Effector memory CD8-positive, alpha-beta T cell (primary cell): ENCODE data around the gene PCCA.

Experiments used
- ATAC-seq: fragments of 150-1000 bp; cut with Tn5 transposase; replicated peaks from 2 replicates; pipeline ENCODE4 v1.10.0; 2021; ENCODE audit warnings: mild to moderate bottlenecking, moderate library complexity
- DNase-seq, 3 experiments: peaks; one replicate each; pipeline ENCODE4 v3.0.0; 2021
- H3K27ac Mint-ChIP-seq, 2 donors: one replicate each; pipeline ENCODE4 v1.8.0; 2022; ENCODE audit warnings: mild to moderate bottlenecking in 2 of 2, mixed read lengths in 2 of 2, moderate library complexity in 2 of 2
- H3K27me3 Mint-ChIP-seq, 2 donors: one replicate each; pipeline ENCODE4 v1.8.0; 2022; ENCODE audit warnings: mixed read lengths in 2 of 2
- H3K36me3 Mint-ChIP-seq: one replicate; pipeline ENCODE4 v1.8.0; 2022; ENCODE audit warnings: mild to moderate bottlenecking, moderate library complexity, mixed read lengths; ENCODE audit not compliant: insufficient read depth
- H3K4me1 Mint-ChIP-seq, 2 donors: one replicate each; pipeline ENCODE4 v1.8.0; 2022; ENCODE audit warnings: low read depth in 2 of 2, mixed read lengths in 2 of 2
- H3K4me3 Mint-ChIP-seq, 2 donors: one replicate each; pipeline ENCODE4 v1.8.0; 2022; ENCODE audit warnings: mild to moderate bottlenecking in 2 of 2, mixed read lengths in 2 of 2, moderate library complexity in 2 of 2
- H3K9me3 Mint-ChIP-seq, 2 donors: one replicate each; pipeline ENCODE4 v1.8.0; 2022; ENCODE audit warnings: mixed read lengths in 2 of 2

PCCA gene

GRCh38 chr13:100440751-100441425 lies 352.0 kb downstream of the PCCA start:
- H3K4me1 Mint-ChIP-seq = peaks cover 0 to 3% of the 10 kb centered on the region in 2 donors
- no peak overlapping the region for H3K27ac Mint-ChIP-seq
- DNase-seq (no peak), ATAC-seq (no peak)
- H3K4me3 Mint-ChIP-seq = no peak overlapping the region
- H3K36me3 Mint-ChIP-seq = no peaks in the 10 kb centered on the region
- H3K9me3 Mint-ChIP-seq = no peaks in the 10 kb centered on the region
- no peaks in the 10 kb centered on the region for H3K27me3 Mint-ChIP-seq

- H3K36me3 Mint-ChIP-seq = no peaks in the 10 kb centered on the region
- no peak overlapping the region for H3K4me3 Mint-ChIP-seq
- H3K9me3 Mint-ChIP-seq = no peaks in the 10 kb centered on the region
- DNase-seq (no peak), ATAC-seq (no peak)
- H3K27ac Mint-ChIP-seq = no peak overlapping the region
- H3K4me1 Mint-ChIP-seq = peaks cover 0 to 3% of the 10 kb centered on the region in 2 donors
- no peaks in the 10 kb centered on the region for H3K27me3 Mint-ChIP-seq
Observed at GRCh38 chr13:100442095-100442832, 353.4 kb downstream of the PCCA start.

- no peaks in the 10 kb centered on the region for H3K9me3 Mint-ChIP-seq
- DNase-seq = no peak
- H3K4me1 Mint-ChIP-seq = peaks cover 0 to 3% of the 10 kb centered on the region in 2 donors
- no peak for ATAC-seq
- no peak overlapping the region for H3K4me3 Mint-ChIP-seq
- no peaks in the 10 kb centered on the region for H3K36me3 Mint-ChIP-seq
- H3K27me3 Mint-ChIP-seq = no peaks in the 10 kb centered on the region
- H3K27ac Mint-ChIP-seq = no peak overlapping the region
Observed at GRCh38 chr13:100443278-100443997, 354.5 kb downstream of the PCCA start.

GRCh38 chr13:100443998-100444328 lies 355.1 kb downstream of the PCCA start:
- Mint-ChIP-seq H3K27me3 (no peaks in the 10 kb centered on the region), H3K4me1 (peaks cover 0 to 3% of the 10 kb centered on the region in 2 donors), H3K9me3 (no peaks in the 10 kb centered on the region), H3K36me3 (no peaks in the 10 kb centered on the region), H3K27ac (no peak overlapping the region), H3K4me3 (no peak overlapping the region)
- ATAC-seq (no peak), DNase-seq (no peak)

- DNase-seq (no peak), ATAC-seq (no peak)
- H3K27me3 Mint-ChIP-seq = no peaks in the 10 kb centered on the region
- no peak overlapping the region for H3K4me3 Mint-ChIP-seq
- no peak overlapping the region for H3K27ac Mint-ChIP-seq
- no peaks in the 10 kb centered on the region for H3K9me3 Mint-ChIP-seq
- peaks cover 7% of the 10 kb centered on the region for H3K36me3 Mint-ChIP-seq
- peaks cover 2 to 7% of the 10 kb centered on the region in 2 donors for H3K4me1 Mint-ChIP-seq
Observed at GRCh38 chr13:100447831-100448230, 358.9 kb downstream of the PCCA start.

GRCh38 chr13:100451923-100452322 lies 363.0 kb downstream of the PCCA start:
- Mint-ChIP-seq H3K9me3 (no peaks in the 10 kb centered on the region), H3K36me3 (peaks cover 7% of the 10 kb centered on the region), H3K4me1 (peaks cover 2 to 13% of the 10 kb centered on the region in 2 donors), H3K4me3 (no peak overlapping the region), H3K27ac (peak overlapping the region; percentile 83 to 87), H3K27me3 (no peaks in the 10 kb centered on the region)
- ATAC-seq (no peak), DNase-seq (no peak)

- Mint-ChIP-seq H3K27me3 (no peaks in the 10 kb centered on the region), H3K4me3 (no peak overlapping the region), H3K27ac (no peak overlapping the region), H3K36me3 (peaks cover 3% of the 10 kb centered on the region), H3K9me3 (no peaks in the 10 kb centered on the region), H3K4me1 (peaks cover 2 to 13% of the 10 kb centered on the region in 2 donors)
- no peak for DNase-seq
- no peak for ATAC-seq
Observed at GRCh38 chr13:100454876-100455275, 366.0 kb downstream of the PCCA start.

GRCh38 chr13:100458673-100459072 lies 369.8 kb downstream of the PCCA start:
- no peaks in the 10 kb centered on the region for H3K27me3 Mint-ChIP-seq

GRCh38 chr13:100459747-100460146 lies 370.9 kb downstream of the PCCA start:
- Mint-ChIP-seq H3K27ac (no peak overlapping the region), H3K4me1 (peaks cover 0 to 17% of the 10 kb centered on the region in 2 donors), H3K27me3 (no peaks in the 10 kb centered on the region), H3K36me3 (no peaks in the 10 kb centered on the region), H3K4me3 (no peak overlapping the region), H3K9me3 (no peaks in the 10 kb centered on the region)
- ATAC-seq (no peak), DNase-seq (no peak)

More at GRCh38 chr13:100458673-100459072, 369.8 kb downstream of the PCCA start:
- Mint-ChIP-seq H3K27ac (no peak overlapping the region), H3K9me3 (no peaks in the 10 kb centered on the region), H3K4me3 (no peak overlapping the region), H3K4me1 (peaks cover 0 to 17% of the 10 kb centered on the region in 2 donors), H3K36me3 (no peaks in the 10 kb centered on the region)
- ATAC-seq (no peak), DNase-seq (no peak)

- DNase-seq (no peak), ATAC-seq (no peak)
- Mint-ChIP-seq H3K27me3 (no peaks in the 10 kb centered on the region), H3K4me3 (no peak overlapping the region), H3K9me3 (no peaks in the 10 kb centered on the region), H3K36me3 (no peaks in the 10 kb centered on the region), H3K4me1 (peaks cover 0 to 12% of the 10 kb centered on the region in 2 donors), H3K27ac (no peak overlapping the region)
Observed at GRCh38 chr13:100460266-100460665, 371.4 kb downstream of the PCCA start.

- H3K4me3 Mint-ChIP-seq = no peak overlapping the region
- DNase-seq (no peak), ATAC-seq (no peak)
- no peak overlapping the region for H3K27ac Mint-ChIP-seq
- H3K27me3 Mint-ChIP-seq = no peaks in the 10 kb centered on the region
- H3K9me3 Mint-ChIP-seq = no peaks in the 10 kb centered on the region
- H3K4me1 Mint-ChIP-seq = peaks cover 0 to 11% of the 10 kb centered on the region in 2 donors
- H3K36me3 Mint-ChIP-seq = no peaks in the 10 kb centered on the region
Observed at GRCh38 chr13:100460791-100461190, 371.9 kb downstream of the PCCA start.

- no peaks in the 10 kb centered on the region for H3K27me3 Mint-ChIP-seq
- DNase-seq = no peak
- no peak overlapping the region for H3K4me3 Mint-ChIP-seq
- no peaks in the 10 kb centered on the region for H3K9me3 Mint-ChIP-seq
- H3K4me1 Mint-ChIP-seq = peaks cover 0 to 11% of the 10 kb centered on the region in 2 donors
- ATAC-seq = no peak
- no peak overlapping the region for H3K27ac Mint-ChIP-seq
- H3K36me3 Mint-ChIP-seq = no peaks in the 10 kb centered on the region
Observed at GRCh38 chr13:100461309-100462030, 372.6 kb downstream of the PCCA start.

GRCh38 chr13:100464006-100464405 lies 375.1 kb downstream of the PCCA start:
- Mint-ChIP-seq H3K27me3 (no peaks in the 10 kb centered on the region), H3K9me3 (no peaks in the 10 kb centered on the region), H3K36me3 (no peaks in the 10 kb centered on the region), H3K4me3 (no peak overlapping the region), H3K4me1 (peaks cover 0 to 11% of the 10 kb centered on the region in 2 donors), H3K27ac (no peak overlapping the region)
- DNase-seq (no peak), ATAC-seq (no peak)
